Measurements from ENCODE around the gene PROC. TPM values are rescaled to one million over a fixed set of nuclear protein-coding genes. Genes with fewer than 3 reads are reported as not detected.

PROC gene
- total RNA-seq, 2 donors from 2014 or later = not detected

GRCh38 chr2:127416506-127417001, 1.7 kb upstream of the PROC start:
- no peaks in the 10 kb centered on the region for H3K27me3 ChIP-seq (replicated peaks; ENCODE audit: insufficient read depth)
- 29% methylated on average over 4 of the region's 4 CpGs for WGBS
- no peaks in the 10 kb centered on the region for H3K36me3 ChIP-seq
- no peak overlapping the region for H3K27ac ChIP-seq
- TF ChIP-seq, protein P1, sequence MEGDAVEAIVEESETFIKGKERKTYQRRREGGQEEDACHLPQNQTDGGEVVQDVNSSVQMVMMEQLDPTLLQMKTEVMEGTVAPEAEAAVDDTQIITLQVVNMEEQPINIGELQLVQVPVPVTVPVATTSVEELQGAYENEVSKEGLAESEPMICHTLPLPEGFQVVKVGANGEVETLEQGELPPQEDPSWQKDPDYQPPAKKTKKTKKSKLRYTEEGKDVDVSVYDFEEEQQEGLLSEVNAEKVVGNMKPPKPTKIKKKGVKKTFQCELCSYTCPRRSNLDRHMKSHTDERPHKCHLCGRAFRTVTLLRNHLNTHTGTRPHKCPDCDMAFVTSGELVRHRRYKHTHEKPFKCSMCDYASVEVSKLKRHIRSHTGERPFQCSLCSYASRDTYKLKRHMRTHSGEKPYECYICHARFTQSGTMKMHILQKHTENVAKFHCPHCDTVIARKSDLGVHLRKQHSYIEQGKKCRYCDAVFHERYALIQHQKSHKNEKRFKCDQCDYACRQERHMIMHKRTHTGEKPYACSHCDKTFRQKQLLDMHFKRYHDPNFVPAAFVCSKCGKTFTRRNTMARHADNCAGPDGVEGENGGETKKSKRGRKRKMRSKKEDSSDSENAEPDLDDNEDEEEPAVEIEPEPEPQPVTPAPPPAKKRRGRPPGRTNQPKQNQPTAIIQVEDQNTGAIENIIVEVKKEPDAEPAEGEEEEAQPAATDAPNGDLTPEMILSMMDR (IDR thresholded peaks at IDR 0.05) = no peak
- intact Hi-C loops (cut with DNase I) = no loop called here
- peaks cover 2% of the 10 kb centered on the region for H3K4me1 ChIP-seq (replicated peaks)
- no peak for DNase-seq (ENCODE audit: low spot score)
- no peaks in the 10 kb centered on the region for H3K9me3 ChIP-seq
- H3K4me3 ChIP-seq = peak overlapping the region; percentile 30 to 38

- intact Hi-C loops (cut with DNase I) = no loop called here
- Histone ChIP-seq H3K27ac (no peak overlapping the region), H3K4me1 (replicated peaks) (peaks cover 2% of the 10 kb centered on the region), H3K4me3 (no peak overlapping the region), H3K27me3 (replicated peaks; ENCODE audit: insufficient read depth) (peaks cover 1% of the 10 kb centered on the region), H3K36me3 (no peaks in the 10 kb centered on the region), H3K9me3 (no peaks in the 10 kb centered on the region)
- WGBS = 87% methylated on average over 8 of the region's 8 CpGs
- no peak for TF ChIP-seq POLR2AphosphoS5 (IDR thresholded peaks at IDR 0.05)
- no peak for DNase-seq (ENCODE audit: low spot score)
These were observed 821 bp upstream of the PROC start for GRCh38 chr2:127417406-127417805.

DNA sequence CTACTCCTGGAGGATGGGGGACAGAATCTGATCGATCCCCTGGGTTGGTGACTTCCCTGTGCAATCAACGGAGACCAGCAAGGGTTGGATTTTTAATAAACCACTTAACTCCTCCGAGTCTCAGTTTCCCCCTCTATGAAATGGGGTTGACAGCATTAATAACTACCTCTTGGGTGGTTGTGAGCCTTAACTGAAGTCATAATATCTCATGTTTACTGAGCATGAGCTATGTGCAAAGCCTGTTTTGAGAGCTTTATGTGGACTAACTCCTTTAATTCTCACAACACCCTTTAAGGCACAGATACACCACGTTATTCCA, 844 bp downstream of the PROC start:
- DNase-seq (ENCODE audit: low spot score) = no peak
- Histone ChIP-seq H3K36me3 (no peaks in the 10 kb centered on the region), H3K27me3 (replicated peaks; ENCODE audit: insufficient read depth) (peaks cover 9% of the 10 kb centered on the region), H3K9me3 (no peaks in the 10 kb centered on the region), H3K4me3 (no peak overlapping the region), H3K27ac (no peak overlapping the region), H3K4me1 (replicated peaks) (peaks cover 10% of the 10 kb centered on the region)
- WGBS = 91% methylated on average over 4 of the region's 4 CpGs
- TF ChIP-seq POLR2A (IDR thresholded peaks at IDR 0.05) (no peak), POLR2AphosphoS5 (IDR thresholded peaks at IDR 0.05) (no peak)
- TF ChIP-seq, protein P1 (IDR thresholded peaks at IDR 0.05) = no peak
- intact Hi-C loops (cut with DNase I) = no loop called here

DNA sequence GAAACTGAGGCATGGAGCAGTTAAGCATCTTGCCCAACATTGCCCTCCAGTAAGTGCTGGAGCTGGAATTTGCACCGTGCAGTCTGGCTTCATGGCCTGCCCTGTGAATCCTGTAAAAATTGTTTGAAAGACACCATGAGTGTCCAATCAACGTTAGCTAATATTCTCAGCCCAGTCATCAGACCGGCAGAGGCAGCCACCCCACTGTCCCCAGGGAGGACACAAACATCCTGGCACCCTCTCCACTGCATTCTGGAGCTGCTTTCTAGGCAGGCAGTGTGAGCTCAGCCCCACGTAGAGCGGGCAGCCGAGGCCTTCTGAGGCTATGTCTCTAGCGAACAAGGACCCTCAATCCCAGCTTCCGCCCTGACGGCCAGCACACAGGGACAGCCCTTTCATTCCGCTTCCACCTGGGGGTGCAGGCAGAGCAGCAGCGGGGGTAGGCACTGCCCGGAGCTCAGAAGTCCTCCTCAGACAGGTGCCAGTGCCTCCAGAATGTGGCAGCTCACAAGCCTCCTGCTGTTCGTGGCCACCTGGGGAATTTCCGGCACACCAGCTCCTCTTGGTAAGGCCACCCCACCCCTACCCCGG, 1.3 kb downstream of the PROC start:
- no peak for DNase-seq (ENCODE audit: low spot score)

DNA sequence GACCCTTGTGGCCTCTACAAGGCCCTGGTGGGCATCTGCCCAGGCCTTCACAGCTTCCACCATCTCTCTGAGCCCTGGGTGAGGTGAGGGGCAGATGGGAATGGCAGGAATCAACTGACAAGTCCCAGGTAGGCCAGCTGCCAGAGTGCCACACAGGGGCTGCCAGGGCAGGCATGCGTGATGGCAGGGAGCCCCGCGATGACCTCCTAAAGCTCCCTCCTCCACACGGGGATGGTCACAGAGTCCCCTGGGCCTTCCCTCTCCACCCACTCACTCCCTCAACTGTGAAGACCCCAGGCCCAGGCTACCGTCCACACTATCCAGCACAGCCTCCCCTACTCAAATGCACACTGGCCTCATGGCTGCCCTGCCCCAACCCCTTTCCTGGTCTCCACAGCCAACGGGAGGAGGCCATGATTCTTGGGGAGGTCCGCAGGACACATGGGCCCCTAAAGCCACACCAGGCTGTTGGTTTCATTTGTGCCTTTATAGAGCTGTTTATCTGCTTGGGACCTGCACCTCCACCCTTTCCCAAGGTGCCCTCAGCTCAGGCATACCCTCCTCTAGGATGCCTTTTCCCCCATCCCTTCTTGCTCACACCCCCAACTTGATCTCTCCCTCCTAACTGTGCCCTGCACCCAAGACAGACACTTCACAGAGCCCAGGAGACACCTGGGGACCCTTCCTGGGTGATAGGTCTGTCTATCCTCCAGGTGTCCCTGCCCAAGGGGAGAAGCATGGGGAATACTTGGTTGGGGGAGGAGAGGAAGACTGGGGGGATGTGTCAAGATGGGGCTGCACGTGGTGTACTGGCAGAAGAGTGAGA, 2.0 kb downstream of the PROC start:
- intact Hi-C loops (cut with DNase I) = no loop called here
- Histone ChIP-seq H3K36me3 (no peaks in the 10 kb centered on the region), H3K4me3 (no peak overlapping the region), H3K27me3 (replicated peaks; ENCODE audit: insufficient read depth) (peaks cover 9% of the 10 kb centered on the region), H3K4me1 (replicated peaks) (peaks cover 10% of the 10 kb centered on the region), H3K27ac (no peak overlapping the region), H3K9me3 (no peaks in the 10 kb centered on the region)
- no peak for TF ChIP-seq POLR2A (IDR thresholded peaks at IDR 0.05)
- TF ChIP-seq, protein P1 (IDR thresholded peaks at IDR 0.05) = no peak
- TF ChIP-seq POLR2AphosphoS5 (IDR thresholded peaks at IDR 0.05) = no peak
- DNase-seq (ENCODE audit: low spot score) = no peak
- 72% methylated on average over 8 of the region's 8 CpGs for WGBS

More for the DNA sequence above, 1.3 kb downstream of the PROC start:
- peaks cover 10% of the 10 kb centered on the region for H3K4me1 ChIP-seq (replicated peaks)
- intact Hi-C loops (cut with DNase I) = no loop called here
- WGBS = 87% methylated on average over 14 of the region's 15 CpGs
- H3K36me3 ChIP-seq = no peaks in the 10 kb centered on the region
- no peaks in the 10 kb centered on the region for H3K9me3 ChIP-seq
- no peak overlapping the region for H3K27ac ChIP-seq
- H3K4me3 ChIP-seq = no peak overlapping the region
- H3K27me3 ChIP-seq (replicated peaks; ENCODE audit: insufficient read depth) = peaks cover 9% of the 10 kb centered on the region
- no peak for TF ChIP-seq POLR2AphosphoS5 (IDR thresholded peaks at IDR 0.05)
- TF ChIP-seq POLR2A (IDR thresholded peaks at IDR 0.05) = no peak
- TF ChIP-seq, protein P1 (IDR thresholded peaks at IDR 0.05) = no peak
